ENCODE data around the gene UBD. TPM values are rescaled to one million over a fixed set of nuclear protein-coding genes. Genes with fewer than 3 reads are reported as not detected.

UBD gene
- 23.4 and 24.5 TPM in 2 replicates for total RNA-seq

GRCh38 chr6:29559524-29560287 is at the start of gene UBD:
UBD (minus strand) TSS chr6:29559732; CDS start chr6:29559701, 31 bp downstream.

GRCh38 chr6:29584821-29585220 is 25.3 kb upstream of the UBD start, which contains the start of gene OR2H2:
OR2H2 (plus strand) TSS chr6:29585121; CDS start chr6:29587945, 2,824 bp downstream.

Other genes with a start within 250 kb of the UBD start
- not detected in 2 replicates for gene OR5V1, start 190.9 kb downstream of the UBD start, total RNA-seq
- not detected in 2 replicates for gene OR12D3, start 184.4 kb downstream of the UBD start, total RNA-seq
- gene OR12D2, start 164.1 kb downstream of the UBD start, total RNA-seq, result not detected in 2 replicates
- gene OR12D1, start 144.8 kb downstream of the UBD start, total RNA-seq, result not detected in 2 replicates
- gene OR10C1, start 120.4 kb downstream of the UBD start, total RNA-seq, result not detected in 2 replicates
- not detected in 2 replicates for gene OR11A1, start 102.7 kb downstream of the UBD start, total RNA-seq
- gene OR2H1, start 102.6 kb downstream of the UBD start, total RNA-seq, result not detected in 2 replicates
- not detected in 2 replicates for gene MAS1L, start 71.8 kb downstream of the UBD start, total RNA-seq
- gene OR2H2, start 25.4 kb upstream of the UBD start, total RNA-seq, result not detected in 2 replicates
- gene GABBR1, start 73.5 kb upstream of the UBD start, total RNA-seq, result 0.74 and 1.7 TPM in 2 replicates
- not detected in 2 replicates for gene MOG, start 97.4 kb upstream of the UBD start, total RNA-seq
- not detected in 2 replicates for gene ZFP57, start 121.4 kb upstream of the UBD start, total RNA-seq
- 38.9 and 57.8 TPM in 2 replicates for gene HLA-F, start 163.7 kb upstream of the UBD start, total RNA-seq